ENCODE measurements around the gene SLC7A8. TPM values are rescaled to one million over a fixed set of nuclear protein-coding genes. Genes with fewer than 3 reads are reported as not detected.
A peak's percentile ranks its signal among the peaks of the same experiment; 100 is the strongest.

The SLC7A8 gene
- total and polyA plus RNA-seq, 2 of the 4 experiments (the other 2 are of a cell fraction) = 0.31 TPM; not detected in 1

- no peak overlapping the region for H3K14ac ChIP-seq (replicated peaks; ENCODE audit: low read depth, low read length)
- no TSS peak for BruUV-seq (replicated peaks)
- no peak overlapping the region for H3K56ac ChIP-seq (ENCODE audit: extremely low read depth, insufficient read depth, low read length)
- H3K18ac ChIP-seq (ENCODE audit: low read depth, low read length) = no peak overlapping the region
- ATAC-seq (ENCODE audit: low read depth) (peak; percentile 56), DNase-seq (peak; percentile 27)
- H4K5ac ChIP-seq (ENCODE audit: low read depth, low read length) = no peak overlapping the region
- ChIA-PET POLR2A (ENCODE audit: unreplicated experiment) (interaction anchor here (0.6 kb wide), 2 partner anchors 107 to 142 kb away, joined by 7 to 29 read pairs; no protein-coding TSS in a partner anchor), CTCF (interaction anchor here (0.5 to 2.9 kb wide), 5 partner anchors 8 to 232 kb away, joined by 3 to 11 read pairs (median 4); partner anchors contain the start of gene ACIN1)
- in situ Hi-C loops (cut with MboI; ENCODE audit: low sequenced_read_pairs) = loop anchor here (25.0 kb wide), 1 partner anchor 1052 kb away; the partner anchor contains the start of genes EMC9, FITM1, PSME1 and PSME2
- H4K20me1 ChIP-seq (ENCODE audit: insufficient read depth, low read length) = no peaks in the 10 kb centered on the region
- no peak overlapping the region for H3K9ac ChIP-seq (ENCODE audit: low read depth, low read length)
- H3K9me3 ChIP-seq (ENCODE audit: control insufficient read depth, insufficient read depth, low read length) = no peaks in the 10 kb centered on the region
- no CpG with 5 or more reads among the region's 3 CpGs for WGBS, 2 experiments (ENCODE audit: extremely low coverage in 2 of 2, insufficient read length in 1 of 2)
- dilution Hi-C loops (cut with HindIII; ENCODE audit: low sequenced_read_pairs, unreplicated experiment) = no loop called here
- H3K4me2 ChIP-seq (ENCODE audit: low read depth, low read length) = no peak overlapping the region
- no peak overlapping the region for H2BK120ac ChIP-seq (ENCODE audit: low read depth, low read length)
- no peak overlapping the region for H3K4ac ChIP-seq (ENCODE audit: low read depth, low read length)
- no peak overlapping the region for H2BK15ac ChIP-seq (ENCODE audit: low read depth, low read length)
- H3K27ac ChIP-seq (ENCODE audit: insufficient read depth, low read length) = no peak overlapping the region
- no peak overlapping the region for H2AFZ ChIP-seq (replicated peaks; ENCODE audit: low read length, poor library complexity)
- no peak for TF ChIP-seq NFE2L2 (IDR thresholded peaks at IDR 0.05; ENCODE audit: low read depth, low read length)
- peak; percentile 44 for TF ChIP-seq CEBPB (IDR thresholded peaks at IDR 0.05; ENCODE audit: low read depth, low read length)
- no peaks in the 10 kb centered on the region; the same call in 1 of the 2 replicates for H3K4me1 ChIP-seq (ENCODE audit: control insufficient read depth, insufficient read depth, low read length)
- H3K79me1 ChIP-seq (ENCODE audit: low read depth in 1 of 2, low read length in 2 of 2) = peaks cover 26 to 31% of the 10 kb centered on the region in 2 experiments
- H4K91ac ChIP-seq (ENCODE audit: insufficient read depth, low read depth, low read length) = no peak overlapping the region
- H3K36me3 ChIP-seq (ENCODE audit: control insufficient read depth, insufficient read depth, low read length) = peaks cover 36% of the 10 kb centered on the region
- H2BK5ac ChIP-seq (ENCODE audit: low read depth, low read length, poor library complexity, severe bottlenecking) = no peak overlapping the region
- no peak overlapping the region for H2BK20ac ChIP-seq (ENCODE audit: low read depth, low read length)
- no peak overlapping the region for H2AK9ac ChIP-seq (replicated peaks; ENCODE audit: low read depth, low read length, poor library complexity)
- intact Hi-C loops (cut with micrococcal nuclease) = loop anchor here (1.0 kb wide), 1 partner anchor 13 kb away; no protein-coding TSS in a partner anchor
- H3K23ac ChIP-seq (ENCODE audit: low read depth, low read length) = no peak overlapping the region
- H3K4me3 ChIP-seq (ENCODE audit: insufficient read depth, low read depth, low read length) = no peak overlapping the region
- no peak overlapping the region for H4K8ac ChIP-seq (ENCODE audit: low read depth in 2 of 2, low read length in 2 of 2)
- no peak overlapping the region for H2AK5ac ChIP-seq (ENCODE audit: low read depth, low read length)
- H3K27me3 ChIP-seq (ENCODE audit: control insufficient read depth, insufficient read depth, low read length) = no peaks in the 10 kb centered on the region
- H3K9me1 ChIP-seq (ENCODE audit: insufficient read depth, low read length) = no peaks in the 10 kb centered on the region
Observed at GRCh38 chr14:23085458-23085857, 98.0 kb downstream of the SLC7A8 start.

Measured in IMR-90 (cell line).